DND-41 (cell line): Measurements from ENCODE around the gene IFI6.

Experiments
- CTCF ChIP-seq: IDR thresholded peaks from 2 replicates; pipeline ENCODE4 v1.5.1; 2012; ENCODE audit warnings: borderline replicate concordance, low read length, moderate library complexity, mild to moderate bottlenecking; ENCODE audit not compliant: poor library complexity, severe bottlenecking; ENCODE audit errors: extremely low read depth
- EZH2 ChIP-seq: IDR thresholded peaks from 3 replicates; pipeline ENCODE4 v1.6.1; 2012; ENCODE audit warnings: borderline replicate concordance, low read depth, mild to moderate bottlenecking, moderate library complexity, low read length, inconsistent platforms; ENCODE audit not compliant: severe bottlenecking

- TF ChIP-seq EZH2 (no peak), CTCF (peak; percentile 56)
Observed at GRCh38 chr1:27616441-27616840, 55.6 kb downstream of the IFI6 start.
